Retinal pigment epithelial cell (primary cell): ENCODE measurements around the gene RASSF1.

Source experiments
- DNase-seq: peaks from one replicate; pipeline ENCODE4 v3.0.0-alpha.2; 2010; ENCODE audit warnings: low read depth
- H3K4me3 ChIP-seq: 2 replicates; pipeline ENCODE4 v1.5.1; 2011; ENCODE audit warnings: mild to moderate bottlenecking, low read length, control low read depth, moderate library complexity
- TF ChIP-seq, protein P1 (sequence below): conservative IDR thresholded peaks from 2 replicates; pipeline ENCODE4 v1.5.1; 2011; ENCODE audit warnings: low read depth, low read length, control low read depth, inconsistent platforms

Gene RASSF1

DNA sequence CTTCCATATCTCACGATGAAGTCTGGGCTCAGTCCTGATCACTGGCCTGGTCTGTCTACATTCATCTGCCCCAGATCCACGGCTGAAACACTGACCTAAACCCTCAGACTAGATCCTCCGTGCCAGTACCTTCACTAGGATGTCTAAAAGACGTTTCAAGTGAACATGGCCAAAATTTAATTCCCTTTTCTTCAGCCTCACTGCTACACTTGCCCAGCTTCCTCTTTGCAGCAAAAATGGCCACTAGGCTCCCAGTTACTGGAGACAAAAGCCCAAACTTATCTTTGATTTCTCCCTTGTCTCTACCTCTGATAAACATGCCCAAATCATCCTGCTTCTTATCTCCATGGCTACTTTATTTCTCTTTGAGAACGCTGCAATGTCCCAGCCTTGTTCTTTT is 1.7 kb downstream of the RASSF1 start:
- no peak for DNase-seq
- H3K4me3 ChIP-seq, result no peak overlapping the region
- TF ChIP-seq, protein P1, sequence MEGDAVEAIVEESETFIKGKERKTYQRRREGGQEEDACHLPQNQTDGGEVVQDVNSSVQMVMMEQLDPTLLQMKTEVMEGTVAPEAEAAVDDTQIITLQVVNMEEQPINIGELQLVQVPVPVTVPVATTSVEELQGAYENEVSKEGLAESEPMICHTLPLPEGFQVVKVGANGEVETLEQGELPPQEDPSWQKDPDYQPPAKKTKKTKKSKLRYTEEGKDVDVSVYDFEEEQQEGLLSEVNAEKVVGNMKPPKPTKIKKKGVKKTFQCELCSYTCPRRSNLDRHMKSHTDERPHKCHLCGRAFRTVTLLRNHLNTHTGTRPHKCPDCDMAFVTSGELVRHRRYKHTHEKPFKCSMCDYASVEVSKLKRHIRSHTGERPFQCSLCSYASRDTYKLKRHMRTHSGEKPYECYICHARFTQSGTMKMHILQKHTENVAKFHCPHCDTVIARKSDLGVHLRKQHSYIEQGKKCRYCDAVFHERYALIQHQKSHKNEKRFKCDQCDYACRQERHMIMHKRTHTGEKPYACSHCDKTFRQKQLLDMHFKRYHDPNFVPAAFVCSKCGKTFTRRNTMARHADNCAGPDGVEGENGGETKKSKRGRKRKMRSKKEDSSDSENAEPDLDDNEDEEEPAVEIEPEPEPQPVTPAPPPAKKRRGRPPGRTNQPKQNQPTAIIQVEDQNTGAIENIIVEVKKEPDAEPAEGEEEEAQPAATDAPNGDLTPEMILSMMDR, result no peak

DNA sequence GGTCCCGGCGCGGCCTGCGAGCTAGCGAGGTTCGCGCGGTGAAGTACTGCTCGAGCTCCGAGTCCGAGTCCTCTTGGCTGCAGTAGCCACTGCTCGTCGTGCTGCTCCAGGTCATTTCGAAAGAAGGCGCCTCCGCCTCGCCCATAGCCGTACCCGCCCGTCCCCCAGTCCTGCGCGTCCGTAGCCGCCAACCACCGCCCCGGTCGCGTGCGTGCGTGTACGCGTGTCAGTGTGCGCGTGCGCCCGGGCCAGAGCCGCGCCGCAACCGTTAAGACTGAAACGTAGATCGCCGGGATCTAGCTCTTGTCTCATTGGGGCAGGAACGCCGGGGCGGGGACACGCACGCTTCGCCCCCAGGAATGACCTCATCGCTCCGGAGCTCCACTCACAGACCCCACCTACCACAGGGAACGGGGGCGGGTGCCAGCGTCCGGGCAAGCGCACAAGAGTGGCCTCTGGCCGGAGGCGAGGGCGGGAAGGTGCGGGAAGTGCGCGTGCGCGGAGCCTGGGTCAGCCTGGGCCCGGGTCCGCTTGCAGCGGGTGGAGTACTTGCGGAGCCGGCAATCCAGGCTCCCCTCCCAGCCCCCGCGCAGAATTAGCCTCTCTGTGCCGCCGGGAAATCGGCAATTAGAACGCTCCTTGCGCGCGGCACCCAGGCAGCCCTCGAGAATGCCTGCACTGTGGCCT is 3.3 kb downstream of the RASSF1 start:
- peak; percentile 95 for DNase-seq
- TF ChIP-seq, protein P1, result no peak
- H3K4me3 ChIP-seq, result peak overlapping the region; percentile 88

DNA sequence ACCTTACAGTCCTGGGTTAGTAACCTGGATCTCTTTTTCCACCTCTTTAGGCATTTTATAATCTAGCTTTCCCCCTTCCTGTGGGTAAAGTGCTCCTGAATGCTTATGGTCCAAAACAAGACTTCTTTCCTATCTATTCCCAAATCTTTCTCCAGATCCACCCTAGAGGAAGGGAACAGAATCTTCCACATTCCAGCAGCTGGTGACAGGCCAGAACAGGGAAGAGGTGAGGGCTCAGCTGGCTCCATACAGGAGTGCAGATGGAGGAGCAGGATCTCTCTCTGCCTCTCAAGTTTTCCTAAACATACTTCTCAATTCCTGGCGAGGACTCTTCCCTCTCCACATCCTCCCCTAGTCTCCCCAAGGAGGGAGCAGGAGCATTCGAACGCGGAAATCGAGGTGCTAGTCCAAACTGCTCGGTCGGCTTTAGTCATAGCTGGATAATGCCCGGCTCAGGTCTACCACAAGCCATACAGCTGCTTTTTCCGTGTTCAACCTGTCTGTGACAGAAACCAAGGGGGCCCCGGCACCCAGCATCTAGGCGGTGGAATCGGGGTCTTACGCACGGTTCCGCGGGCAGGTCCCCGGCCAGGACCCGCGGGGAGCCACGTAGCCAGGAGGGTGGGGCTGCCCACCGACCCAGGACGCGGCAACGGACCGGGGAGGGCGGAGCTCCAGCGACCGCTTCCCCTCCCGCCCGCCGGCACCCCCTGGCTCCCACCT is 4.0 kb downstream of the RASSF1 start:
- no peak for DNase-seq
- TF ChIP-seq, protein P1, result no peak
- H3K4me3 ChIP-seq, result peak overlapping the region; percentile 88

DNA sequence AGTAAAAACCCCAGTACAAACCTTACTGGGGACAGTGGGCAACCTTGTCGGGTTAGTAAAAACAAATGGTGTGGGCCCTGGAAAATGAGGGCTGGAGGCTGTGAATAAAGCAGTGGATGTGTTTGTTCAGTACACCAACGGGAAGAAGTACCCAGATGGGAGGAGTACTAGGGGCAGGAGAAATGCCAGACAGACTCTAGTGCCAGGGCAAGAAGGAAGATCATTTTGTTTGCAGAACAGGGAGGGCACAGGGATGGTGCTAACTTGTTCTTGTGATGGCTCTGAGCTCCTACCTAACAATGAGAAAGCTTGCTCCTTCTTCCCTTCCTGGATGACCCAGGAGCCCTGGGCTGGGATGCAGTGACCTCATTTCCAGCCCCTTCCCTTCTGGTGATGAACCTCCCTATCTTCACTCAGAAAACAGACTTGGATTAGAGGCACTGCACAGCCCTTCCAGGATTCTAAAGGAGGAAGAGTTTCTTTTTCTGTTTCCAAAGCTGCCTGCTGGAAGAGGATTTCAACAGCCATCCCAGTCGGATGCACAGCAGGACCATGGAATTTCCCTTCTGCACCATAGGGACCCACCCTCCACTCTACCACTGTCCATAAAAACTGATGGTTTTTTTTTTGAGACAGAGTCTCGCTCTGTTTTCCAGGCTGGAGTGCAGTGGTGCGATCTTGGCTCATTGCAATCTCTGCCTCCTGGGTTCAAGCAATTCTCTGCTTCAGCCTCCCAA is 6.1 kb downstream of the RASSF1 start:
- H3K4me3 ChIP-seq, result no peak overlapping the region
- DNase-seq, result no peak
- TF ChIP-seq, protein P1, result no peak

DNA sequence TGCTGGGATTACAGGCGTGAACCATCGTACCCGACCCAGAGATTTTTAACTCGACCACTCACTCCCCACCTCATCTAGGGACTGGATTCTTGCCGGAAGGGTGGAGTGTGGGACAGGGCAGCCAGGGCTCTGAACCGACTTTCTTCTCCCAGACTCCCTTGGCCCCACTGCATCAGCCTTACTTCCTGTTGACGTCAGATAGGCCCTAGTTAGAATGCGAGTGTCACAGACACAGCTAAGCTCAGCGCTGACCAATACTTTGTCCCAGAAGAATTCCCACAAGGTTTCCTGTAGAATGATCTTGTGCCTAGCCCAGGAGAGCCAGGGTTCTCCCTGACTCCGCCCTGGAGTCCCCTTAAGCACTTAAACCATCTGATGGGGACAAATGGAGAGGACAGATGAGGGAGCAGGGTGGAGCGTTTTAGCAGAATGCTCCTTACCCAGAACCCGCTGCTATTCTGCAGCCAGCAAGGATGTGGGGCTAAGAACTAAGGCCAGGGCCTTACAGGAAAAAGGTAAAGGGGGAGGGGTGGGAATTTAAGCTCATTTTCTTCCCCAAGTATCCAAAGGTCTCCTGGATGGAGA is 6.8 kb downstream of the RASSF1 start:
- no peak for DNase-seq
- H3K4me3 ChIP-seq, result no peak overlapping the region
- TF ChIP-seq, protein P1, result no peak

DNA sequence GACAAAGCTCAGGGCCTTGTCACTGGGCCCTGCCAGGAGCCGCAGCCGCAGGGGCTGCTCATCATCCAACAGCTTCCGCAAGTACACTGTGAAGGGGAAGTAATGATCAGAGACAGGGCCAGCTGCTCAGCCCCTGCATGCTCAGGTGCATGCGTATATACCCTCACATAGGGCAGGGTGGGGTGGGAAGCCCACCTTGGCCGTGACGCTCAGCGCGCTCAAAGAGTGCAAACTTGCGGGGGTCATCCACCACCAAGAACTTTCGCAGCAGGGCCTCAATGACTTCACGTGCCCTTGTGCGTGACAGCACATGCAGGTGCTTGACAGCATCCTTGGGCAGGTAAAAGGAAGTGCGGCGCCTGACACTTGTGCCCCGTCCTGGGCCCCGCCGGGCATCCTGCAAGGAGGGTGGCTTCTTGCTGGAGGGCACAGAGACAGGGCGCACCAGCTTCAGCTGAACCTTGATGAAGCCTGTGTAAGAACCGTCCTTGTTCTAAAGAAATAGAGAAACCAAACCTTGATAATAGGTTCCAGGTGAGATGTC is 9.2 kb downstream of the RASSF1 start:
- TF ChIP-seq, protein P1, result no peak
- no peak overlapping the region for H3K4me3 ChIP-seq
- no peak for DNase-seq
